Dendritic cell treated with granulocyte-macrophage colony-stimulating factor and Interleukin-4, amounts not matched to agents 40 ng/mL and 50 ng/mL, for 4 days (primary cell): Measurements from ENCODE around the gene GFI1.
"Not testable (repeated sequence)": the region's sequence is repeated elsewhere in the genome, so short reads cannot be mapped to it uniquely, and the experiment has no call there.

Source experiments
- H3K27ac Mint-ChIP-seq: one replicate; pipeline ENCODE4 v1.8.0; 2022; ENCODE audit warnings: mild to moderate bottlenecking, mixed read lengths
- H3K27me3 Mint-ChIP-seq: one replicate; pipeline ENCODE4 v1.8.0; 2022; ENCODE audit warnings: mild to moderate bottlenecking, mixed read lengths
- H3K36me3 Mint-ChIP-seq: one replicate; pipeline ENCODE4 v1.8.0; 2022; ENCODE audit warnings: low read depth, mixed read lengths
- H3K4me1 Mint-ChIP-seq: one replicate; pipeline ENCODE4 v1.8.0; 2022; ENCODE audit warnings: low read depth, mixed read lengths
- H3K4me3 Mint-ChIP-seq: one replicate; pipeline ENCODE4 v1.8.0; 2022; ENCODE audit warnings: mild to moderate bottlenecking, moderate library complexity, mixed read lengths
- H3K9me3 Mint-ChIP-seq: one replicate; pipeline ENCODE4 v1.8.0; 2022; ENCODE audit warnings: mixed read lengths
- intact Hi-C: fragments of 100-400 bp; cut with micrococcal nuclease; formaldehyde crosslinking; loops from one replicate; pipeline ENCODE4 v1.15.0; 2022

GFI1 gene

GRCh38 chr1:92486251-92487077 lies at the start of gene GFI1:
Gene GFI1 (minus strand): TSS chr1:92486925. CDS start chr1:92483487, 3,438 bp downstream.
- peaks cover 45% of the 10 kb centered on the region for H3K27me3 Mint-ChIP-seq
- peak within 1 kb of the TSS; percentile 82 for H3K27ac Mint-ChIP-seq

GRCh38 chr1:92532371-92532770 lies 45.6 kb upstream of the GFI1 start:
- H3K27ac Mint-ChIP-seq, H3K4me1 Mint-ChIP-seq, intact Hi-C loops, H3K9me3 Mint-ChIP-seq, H3K4me3 Mint-ChIP-seq, H3K27me3 Mint-ChIP-seq: not testable (repeated sequence)
- H3K36me3 Mint-ChIP-seq: peaks cover 48% of the 10 kb centered on the region

More at GRCh38 chr1:92486251-92487077, at the start of gene GFI1:
- intact Hi-C loops: loop anchor here (10.0 kb wide), 1 partner anchor 172 kb away; no protein-coding TSS in a partner anchor
- Mint-ChIP-seq H3K9me3 (no peaks in the 10 kb centered on the region), H3K4me1 (peaks cover 35% of the 10 kb centered on the region), H3K36me3 (peaks cover 22% of the 10 kb centered on the region), H3K4me3 (peak within 1 kb of the TSS; percentile 90)

GRCh38 chr1:92531939-92532338 lies 45.2 kb upstream of the GFI1 start:
- peaks cover 53% of the 10 kb centered on the region for H3K36me3 Mint-ChIP-seq
- H3K27ac Mint-ChIP-seq, H3K4me3 Mint-ChIP-seq, H3K9me3 Mint-ChIP-seq, H3K4me1 Mint-ChIP-seq, intact Hi-C loops, H3K27me3 Mint-ChIP-seq: not testable (repeated sequence)

GRCh38 chr1:92527670-92528069 lies 40.9 kb upstream of the GFI1 start:
- Mint-ChIP-seq H3K27ac (no peak overlapping the region), H3K4me1 (peaks cover 6% of the 10 kb centered on the region), H3K27me3 (no peaks in the 10 kb centered on the region), H3K36me3 (peaks cover 33% of the 10 kb centered on the region), H3K4me3 (no peak overlapping the region), H3K9me3 (no peaks in the 10 kb centered on the region)
- intact Hi-C loops: no loop called here

GRCh38 chr1:92524944-92525590 lies 38.3 kb upstream of the GFI1 start:
- H3K4me1 Mint-ChIP-seq, intact Hi-C loops, H3K27ac Mint-ChIP-seq, H3K9me3 Mint-ChIP-seq, H3K4me3 Mint-ChIP-seq, H3K27me3 Mint-ChIP-seq: not testable (repeated sequence)
- H3K36me3 Mint-ChIP-seq: peaks cover 25% of the 10 kb centered on the region

- Mint-ChIP-seq H3K27me3 (no peaks in the 10 kb centered on the region), H3K4me1 (peaks cover 19% of the 10 kb centered on the region), H3K36me3 (peaks cover 52% of the 10 kb centered on the region), H3K4me3 (no peak overlapping the region), H3K9me3 (no peaks in the 10 kb centered on the region), H3K27ac (no peak overlapping the region)
- intact Hi-C loops: no loop called here
Measured at GRCh38 chr1:92519043-92519442, 32.3 kb upstream of the GFI1 start.

GRCh38 chr1:92516574-92516973 lies 29.8 kb upstream of the GFI1 start:
- Mint-ChIP-seq H3K27ac (no peak overlapping the region), H3K9me3 (no peaks in the 10 kb centered on the region), H3K36me3 (peaks cover 69% of the 10 kb centered on the region), H3K27me3 (no peaks in the 10 kb centered on the region), H3K4me1 (peaks cover 19% of the 10 kb centered on the region), H3K4me3 (no peak overlapping the region)
- intact Hi-C loops: no loop called here

GRCh38 chr1:92515796-92516201 lies 29.1 kb upstream of the GFI1 start:
- no peak overlapping the region for H3K27ac Mint-ChIP-seq
- H3K4me3 Mint-ChIP-seq: no peak overlapping the region
- no peaks in the 10 kb centered on the region for H3K27me3 Mint-ChIP-seq
- peaks cover 69% of the 10 kb centered on the region for H3K36me3 Mint-ChIP-seq
- no peaks in the 10 kb centered on the region for H3K9me3 Mint-ChIP-seq
- peaks cover 19% of the 10 kb centered on the region for H3K4me1 Mint-ChIP-seq
- intact Hi-C loops: no loop called here

- peaks cover 14% of the 10 kb centered on the region for H3K4me1 Mint-ChIP-seq
- intact Hi-C loops: no loop called here
Measured at GRCh38 chr1:92511541-92511940, 24.8 kb upstream of the GFI1 start.

GRCh38 chr1:92509619-92510018 lies 22.9 kb upstream of the GFI1 start:
- intact Hi-C loops: no loop called here
- Mint-ChIP-seq H3K9me3 (no peaks in the 10 kb centered on the region), H3K27ac (no peak overlapping the region), H3K4me3 (no peak overlapping the region), H3K4me1 (no peaks in the 10 kb centered on the region), H3K27me3 (no peaks in the 10 kb centered on the region), H3K36me3 (peaks cover 27% of the 10 kb centered on the region)

More at GRCh38 chr1:92511541-92511940, 24.8 kb upstream of the GFI1 start:
- Mint-ChIP-seq H3K9me3 (no peaks in the 10 kb centered on the region), H3K27ac (no peak overlapping the region), H3K4me3 (no peak overlapping the region), H3K27me3 (no peaks in the 10 kb centered on the region), H3K36me3 (peaks cover 47% of the 10 kb centered on the region)

GRCh38 chr1:92505015-92505692 lies 18.4 kb upstream of the GFI1 start:
- Mint-ChIP-seq H3K9me3 (no peaks in the 10 kb centered on the region), H3K27ac (no peak overlapping the region), H3K4me1 (peaks cover 10% of the 10 kb centered on the region), H3K4me3 (no peak overlapping the region), H3K27me3 (no peaks in the 10 kb centered on the region), H3K36me3 (peaks cover 8% of the 10 kb centered on the region)
- intact Hi-C loops: no loop called here

- intact Hi-C loops: no loop called here
- Mint-ChIP-seq H3K36me3 (peaks cover 8% of the 10 kb centered on the region), H3K9me3 (no peaks in the 10 kb centered on the region), H3K27me3 (no peaks in the 10 kb centered on the region), H3K4me3 (no peak overlapping the region), H3K27ac (no peak overlapping the region), H3K4me1 (peaks cover 10% of the 10 kb centered on the region)
Measured at GRCh38 chr1:92504291-92505014, 17.7 kb upstream of the GFI1 start.

- Mint-ChIP-seq H3K9me3 (no peaks in the 10 kb centered on the region), H3K27ac (no peak overlapping the region), H3K4me3 (no peak overlapping the region), H3K36me3 (peaks cover 8% of the 10 kb centered on the region), H3K4me1 (peaks cover 10% of the 10 kb centered on the region), H3K27me3 (no peaks in the 10 kb centered on the region)
- intact Hi-C loops: no loop called here
Measured at GRCh38 chr1:92503926-92504285, 17.2 kb upstream of the GFI1 start.
